ENCODE measurements around the gene ENOX2.
"Not testable (repeated sequence)": the region's sequence is repeated elsewhere in the genome, so short reads cannot be mapped to it uniquely, and the experiment has no call there.

Gene ENOX2

GRCh38 chrX:130830599-130831346 lies 72.2 kb downstream of the ENOX2 start:
- intact Hi-C loops (cut with DNase I): no loop called here
- DNase-seq: no peak

- peak in 4 of 42 donors; percentile 2 to 45 (median 13) for DNase-seq
- intact Hi-C loops (cut with DNase I): no loop called here
These were observed 73.2 kb downstream of the ENOX2 start for GRCh38 chrX:130829526-130830515.

GRCh38 chrX:130828641-130829040 lies 74.4 kb downstream of the ENOX2 start:
- intact Hi-C loops (cut with DNase I): no loop called here
- no peak for DNase-seq

- intact Hi-C loops (cut with DNase I): no loop called here
- DNase-seq: no peak
These were observed 75.4 kb downstream of the ENOX2 start for GRCh38 chrX:130827648-130828047.

- intact Hi-C loops (cut with DNase I): no loop called here
- DNase-seq: no peak
These were observed 76.8 kb downstream of the ENOX2 start for GRCh38 chrX:130826249-130826648.

- no peak for DNase-seq
- intact Hi-C loops (cut with DNase I): no loop called here
These were observed 77.5 kb downstream of the ENOX2 start for GRCh38 chrX:130825525-130825924.

GRCh38 chrX:130819367-130819766 lies 83.6 kb downstream of the ENOX2 start:
- intact Hi-C loops (cut with DNase I); DNase-seq: not testable (repeated sequence)

- DNase-seq; intact Hi-C loops (cut with DNase I): not testable (repeated sequence)
These were observed 89.1 kb downstream of the ENOX2 start for GRCh38 chrX:130813932-130814331.

- DNase-seq: no peak
- intact Hi-C loops (cut with DNase I): no loop called here
These were observed 92.4 kb downstream of the ENOX2 start for GRCh38 chrX:130810561-130810960.

- intact Hi-C loops (cut with DNase I): no loop called here
- no peak for DNase-seq
These were observed 97.1 kb downstream of the ENOX2 start for GRCh38 chrX:130805903-130806302.

- intact Hi-C loops (cut with DNase I): no loop called here
- no peak for DNase-seq
These were observed 99.5 kb downstream of the ENOX2 start for GRCh38 chrX:130803537-130803936.

- DNase-seq: no peak
- intact Hi-C loops (cut with DNase I): no loop called here
These were observed 101.1 kb downstream of the ENOX2 start for GRCh38 chrX:130801901-130802300.

- no peak for DNase-seq
- intact Hi-C loops (cut with DNase I): no loop called here
These were observed 103.6 kb downstream of the ENOX2 start for GRCh38 chrX:130799393-130799792.

GRCh38 chrX:130793975-130794374 lies 109.0 kb downstream of the ENOX2 start:
- no peak for DNase-seq
- intact Hi-C loops (cut with DNase I): no loop called here

GRCh38 chrX:130791870-130792269 lies 111.1 kb downstream of the ENOX2 start:
- intact Hi-C loops (cut with DNase I); DNase-seq: not testable (repeated sequence)

GRCh38 chrX:130789793-130790192 lies 113.2 kb downstream of the ENOX2 start:
- intact Hi-C loops (cut with DNase I): no loop called here
- DNase-seq: no peak

- intact Hi-C loops (cut with DNase I): no loop called here
- no peak for DNase-seq
These were observed 114.0 kb downstream of the ENOX2 start for GRCh38 chrX:130788786-130789581.

GRCh38 chrX:130786030-130786429 lies 117.0 kb downstream of the ENOX2 start:
- intact Hi-C loops (cut with DNase I): no loop called here
- DNase-seq: no peak

GRCh38 chrX:130778773-130779172 lies 124.2 kb downstream of the ENOX2 start:
- no peak for DNase-seq
- intact Hi-C loops (cut with DNase I): no loop called here
